ENCODE data around the gene MKI67. TPM values are rescaled to one million over a fixed set of nuclear protein-coding genes. Genes with fewer than 3 reads are reported as not detected.

MKI67 gene
- polyA plus RNA-seq, 1 donor (not counting 4 experiments of a cell fraction or from before 2014, with no cell fraction given) = 10.4 TPM

- H3K36me3 ChIP-seq (ENCODE audit: control insufficient read depth in 2 of 2, extremely low read depth in 1 of 2, insufficient read depth in 2 of 2, low read length in 2 of 2) = peaks cover 1 to 54% of the 10 kb centered on the region in 2 experiments
- no peak for FAIRE-seq
- TF ChIP-seq CTCF (optimal IDR thresholded peaks at IDR 0.05 in 1 of 3, IDR thresholded peaks at IDR 0.05 in 1 of 3, conservative IDR thresholded peaks at IDR 0.05 in 1 of 3; ENCODE audit: extremely low read depth in 1 of 3, insufficient read depth in 2 of 3, low read length in 3 of 3) (no peak), EZH2 (IDR thresholded peaks at IDR 0.05; ENCODE audit: low read length) (no peak)
Measured at GRCh38 chr10:128103229-128103714, 23.0 kb downstream of the MKI67 start.

GRCh38 chr10:128102480-128103228 is 23.6 kb downstream of the MKI67 start:
- Histone ChIP-seq H4K20me1 (ENCODE audit: control insufficient read depth, extremely low read depth, insufficient read depth, low read length) (no peaks in the 10 kb centered on the region), H3K27me3 (ENCODE audit: control insufficient read depth, extremely low read depth, insufficient read depth, low read length) (no peaks in the 10 kb centered on the region), H3K4me3 (ENCODE audit: control insufficient read depth in 2 of 3, extremely low read depth in 1 of 3, insufficient read depth in 2 of 3, low read depth in 1 of 3, low read length in 3 of 3) (no peak overlapping the region), H3K4me1 (ENCODE audit: control insufficient read depth, extremely low read depth, insufficient read depth, low read length) (no peaks in the 10 kb centered on the region), H3K9ac (ENCODE audit: control insufficient read depth, extremely low read depth, insufficient read depth, low read length) (no peak overlapping the region), H3K9me1 (ENCODE audit: control insufficient read depth, extremely low read depth, insufficient read depth, low read length) (no peaks in the 10 kb centered on the region), H3K27ac (ENCODE audit: control insufficient read depth, insufficient read depth, low read length) (no peak overlapping the region), H2AFZ (ENCODE audit: control insufficient read depth, low read length) (no peak overlapping the region), H3K36me3 (ENCODE audit: control insufficient read depth in 2 of 2, extremely low read depth in 1 of 2, insufficient read depth in 2 of 2, low read length in 2 of 2) (peaks cover 1 to 49% of the 10 kb centered on the region in 2 experiments), H3K4me2 (ENCODE audit: control insufficient read depth, extremely low read depth, insufficient read depth, low read depth, low read length) (no peak overlapping the region), H3K9me3 (ENCODE audit: control insufficient read depth, low read depth, low read length) (no peaks in the 10 kb centered on the region), H3K79me2 (ENCODE audit: control insufficient read depth, insufficient read depth, low read length) (no peaks in the 10 kb centered on the region)
- dilution Hi-C loops (cut with MboI; ENCODE audit: extremely low pct_ligation_motif_present, low sequenced_read_pairs) = no loop called here
- no peak for TF ChIP-seq EZH2 (IDR thresholded peaks at IDR 0.05; ENCODE audit: low read length)
- TF ChIP-seq CTCF (optimal IDR thresholded peaks at IDR 0.05 in 1 of 3, IDR thresholded peaks at IDR 0.05 in 1 of 3, conservative IDR thresholded peaks at IDR 0.05 in 1 of 3; ENCODE audit: extremely low read depth in 1 of 3, insufficient read depth in 2 of 3, low read length in 3 of 3) = no peak
- no peak for FAIRE-seq
- no peak for DNase-seq (ENCODE audit: low read depth, low spot score)

More at GRCh38 chr10:128103229-128103714, 23.0 kb downstream of the MKI67 start:
- no peak overlapping the region for H2AFZ ChIP-seq (ENCODE audit: control insufficient read depth, low read length)
- no peak for DNase-seq (ENCODE audit: low read depth, low spot score)
- H3K4me1 ChIP-seq (ENCODE audit: control insufficient read depth, extremely low read depth, insufficient read depth, low read length) = no peaks in the 10 kb centered on the region
- no peak overlapping the region for H3K4me2 ChIP-seq (ENCODE audit: control insufficient read depth, extremely low read depth, insufficient read depth, low read depth, low read length)
- no peak overlapping the region for H3K4me3 ChIP-seq (ENCODE audit: control insufficient read depth in 2 of 3, extremely low read depth in 1 of 3, insufficient read depth in 2 of 3, low read depth in 1 of 3, low read length in 3 of 3)
- dilution Hi-C loops (cut with MboI; ENCODE audit: extremely low pct_ligation_motif_present, low sequenced_read_pairs) = no loop called here
- H4K20me1 ChIP-seq (ENCODE audit: control insufficient read depth, extremely low read depth, insufficient read depth, low read length) = no peaks in the 10 kb centered on the region
- no peaks in the 10 kb centered on the region for H3K79me2 ChIP-seq (ENCODE audit: control insufficient read depth, insufficient read depth, low read length)
- H3K9me3 ChIP-seq (ENCODE audit: control insufficient read depth, low read depth, low read length) = no peaks in the 10 kb centered on the region
- H3K9me1 ChIP-seq (ENCODE audit: control insufficient read depth, extremely low read depth, insufficient read depth, low read length) = no peaks in the 10 kb centered on the region
- H3K27ac ChIP-seq (ENCODE audit: control insufficient read depth, insufficient read depth, low read length) = no peak overlapping the region
- no peaks in the 10 kb centered on the region for H3K27me3 ChIP-seq (ENCODE audit: control insufficient read depth, extremely low read depth, insufficient read depth, low read length)
- no peak overlapping the region for H3K9ac ChIP-seq (ENCODE audit: control insufficient read depth, extremely low read depth, insufficient read depth, low read length)
